ENCODE results near the gene KLK6.
"Not testable (repeated sequence)": the region's sequence is repeated elsewhere in the genome, so short reads cannot be mapped to it uniquely, and the experiment has no call there.

Gene KLK6

DNA sequence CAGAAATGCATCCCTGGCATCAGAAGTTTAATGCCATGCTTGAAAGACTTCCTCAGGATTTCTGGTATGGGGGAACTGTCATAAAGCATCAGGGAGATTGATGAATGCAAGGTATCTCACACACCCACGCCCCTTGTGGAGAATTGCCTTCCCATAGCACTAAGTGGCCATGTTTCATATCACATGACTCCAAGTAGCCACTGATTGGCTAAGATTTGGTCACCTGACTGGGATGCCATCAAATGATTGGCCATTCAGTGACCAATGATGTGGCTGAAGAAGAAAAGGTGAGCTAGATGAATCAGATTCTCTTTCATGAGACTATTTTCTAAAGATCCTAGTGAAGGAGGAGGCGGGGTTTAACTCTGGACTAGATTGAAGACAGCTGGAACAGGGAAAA, 24.7 kb upstream of the KLK6 start:
- no peak for DNase-seq (ENCODE audit: low read depth in 2 of 2, low spot score in 1 of 2)

DNA sequence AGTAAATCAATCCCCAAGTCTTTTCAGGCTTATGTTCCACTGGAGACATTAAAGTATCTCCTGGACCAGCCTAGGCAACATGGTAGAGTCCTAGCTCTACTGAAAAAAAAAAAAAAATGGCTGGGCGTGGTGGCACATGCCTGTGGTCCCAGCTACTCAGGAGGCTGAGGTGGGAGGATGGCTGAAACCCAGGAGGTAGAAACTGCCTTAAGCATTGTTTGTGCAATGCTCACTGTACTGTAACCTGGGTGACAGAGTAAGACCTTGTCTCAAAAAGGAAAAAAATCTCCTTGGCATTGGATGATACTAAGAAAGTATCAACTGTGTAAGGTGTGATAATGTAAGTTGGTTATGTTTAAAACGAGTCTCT, 23.3 kb upstream of the KLK6 start:
- no peak for DNase-seq (ENCODE audit: low read depth in 2 of 2, low spot score in 1 of 2)

DNA sequence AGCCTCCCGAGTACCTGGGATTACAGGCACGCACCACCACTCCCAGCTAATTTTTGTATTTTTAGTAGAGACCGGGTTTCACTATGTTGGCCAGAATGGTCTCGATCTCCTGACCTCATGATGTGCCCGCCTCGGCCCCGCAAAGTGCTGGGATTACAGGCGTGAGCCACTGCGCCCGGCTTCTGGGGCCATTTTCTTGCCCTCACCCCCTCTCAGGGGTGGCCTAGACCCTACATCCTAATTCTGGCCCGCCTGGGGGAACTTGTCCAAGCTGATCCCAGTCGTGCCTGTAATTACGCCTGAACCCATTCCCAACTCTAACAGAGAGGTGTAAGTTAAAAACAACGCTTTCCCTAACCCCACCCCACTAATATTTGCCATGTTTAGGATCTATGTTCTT, 15.0 kb upstream of the KLK6 start:
- not testable (repeated sequence) for DNase-seq (ENCODE audit: low read depth in 2 of 2, low spot score in 1 of 2)

DNA sequence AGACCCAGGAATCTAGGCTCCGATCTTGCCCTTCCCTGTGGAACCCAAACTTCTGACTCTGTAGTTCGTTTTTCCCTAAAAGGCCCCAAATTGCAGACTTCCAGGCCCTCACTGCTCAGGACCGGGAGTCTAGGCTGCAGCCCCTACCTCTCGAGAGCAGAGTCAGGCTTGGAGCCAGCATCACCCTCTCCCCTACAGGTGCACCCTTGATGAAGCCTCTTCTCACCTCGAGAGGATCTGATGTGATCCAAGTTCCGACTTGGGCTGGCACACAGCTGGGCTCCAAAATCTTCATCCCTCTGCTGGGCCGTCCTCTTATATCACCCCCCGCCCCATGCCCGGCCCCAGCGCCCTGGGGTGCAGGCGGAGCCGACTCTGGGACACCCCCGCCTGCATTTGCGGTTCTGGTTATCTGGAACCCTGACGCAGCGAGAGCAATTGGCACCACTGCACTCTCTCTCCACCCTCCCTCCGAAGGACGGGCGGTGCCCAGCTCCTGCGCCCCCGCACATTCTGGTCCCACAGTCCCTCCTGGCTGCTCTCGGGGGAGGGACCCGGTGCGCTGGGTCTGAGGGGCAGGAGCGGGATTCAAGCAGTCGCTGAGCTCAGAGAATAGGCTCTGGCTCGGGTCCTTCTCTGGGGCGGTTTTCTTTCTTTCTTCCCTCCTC, 14.4 kb upstream of the KLK6 start, which contains the start of gene KLK7:
Gene KLK7, minus strand, starts transcription at position 293 of the 668 bp plus-strand sequence. CDS start 1,518 bp downstream, outside the sequence.
- DNase-seq (ENCODE audit: low read depth in 2 of 2, low spot score in 1 of 2), result no peak

DNA sequence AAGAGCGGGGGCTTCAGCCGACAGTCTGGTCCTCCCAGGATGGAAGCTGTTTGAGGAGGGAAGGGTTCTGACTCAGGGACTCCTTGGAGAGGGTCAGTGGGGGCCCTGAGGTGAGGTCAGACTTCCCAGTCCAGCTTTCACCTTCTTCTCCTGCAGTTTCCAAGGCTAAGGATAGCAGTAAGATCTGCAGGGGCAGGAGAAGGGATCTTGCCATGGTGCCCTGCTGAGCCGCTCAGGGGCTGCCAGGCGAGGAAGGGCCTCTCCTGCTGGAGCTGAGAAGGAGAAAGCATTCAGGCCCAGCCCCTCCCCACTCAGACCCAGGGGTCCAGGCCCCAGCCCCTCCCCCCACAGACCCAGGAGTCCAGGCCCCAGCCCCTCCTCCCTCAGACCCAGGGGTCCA, 12.8 kb upstream of the KLK6 start:
- DNase-seq (ENCODE audit: low read depth in 2 of 2, low spot score in 1 of 2), result no peak

DNA sequence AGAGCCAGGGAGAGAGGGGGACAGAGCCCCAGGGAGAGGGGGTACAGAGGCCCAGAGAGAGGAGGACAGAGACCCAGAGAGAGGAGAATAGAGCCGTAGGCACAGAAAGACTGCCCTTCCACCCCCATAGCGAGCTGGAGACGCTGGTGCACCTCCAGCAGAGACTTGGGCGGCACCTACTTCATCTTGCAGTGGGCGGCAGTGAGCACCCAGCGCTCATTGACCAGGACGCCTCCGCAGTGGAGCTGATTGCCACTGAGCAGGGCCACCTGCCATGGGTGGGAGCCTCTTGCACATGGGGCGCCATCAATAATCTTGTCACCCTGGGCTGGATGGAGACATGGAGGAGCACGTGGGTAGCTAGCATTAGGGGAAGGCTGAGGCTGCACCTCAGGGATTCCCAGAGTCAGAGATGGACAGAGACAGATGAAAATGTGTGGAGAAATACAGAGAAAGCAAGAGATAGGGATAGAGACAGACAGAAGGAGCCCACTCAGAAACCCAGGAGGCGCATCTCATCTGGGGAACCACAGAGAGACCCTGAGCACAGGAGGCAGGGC, 12.3 kb upstream of the KLK6 start:
- no peak for DNase-seq (ENCODE audit: low read depth in 2 of 2, low spot score in 1 of 2)

DNA sequence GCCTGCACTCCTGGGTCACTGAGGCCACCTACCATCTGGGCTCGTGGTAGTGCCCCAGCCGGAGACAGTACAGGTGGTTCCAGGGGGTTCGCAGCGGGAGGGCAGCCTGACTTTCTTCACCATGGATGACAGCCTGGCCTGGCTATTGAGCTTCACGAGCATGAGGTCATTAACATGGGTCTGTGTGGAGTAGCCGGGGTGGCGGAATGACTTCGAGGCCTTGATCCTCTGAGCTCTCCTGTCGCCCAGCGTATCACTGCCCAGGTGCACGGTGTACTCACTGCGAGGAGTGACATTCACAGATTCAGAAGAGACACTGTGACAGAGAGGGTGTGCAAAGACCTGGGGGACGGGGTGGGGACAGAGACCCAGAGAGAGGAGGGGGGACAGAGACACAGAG, 10.8 kb upstream of the KLK6 start:
- DNase-seq (ENCODE audit: low read depth in 2 of 2, low spot score in 1 of 2), result no peak

DNA sequence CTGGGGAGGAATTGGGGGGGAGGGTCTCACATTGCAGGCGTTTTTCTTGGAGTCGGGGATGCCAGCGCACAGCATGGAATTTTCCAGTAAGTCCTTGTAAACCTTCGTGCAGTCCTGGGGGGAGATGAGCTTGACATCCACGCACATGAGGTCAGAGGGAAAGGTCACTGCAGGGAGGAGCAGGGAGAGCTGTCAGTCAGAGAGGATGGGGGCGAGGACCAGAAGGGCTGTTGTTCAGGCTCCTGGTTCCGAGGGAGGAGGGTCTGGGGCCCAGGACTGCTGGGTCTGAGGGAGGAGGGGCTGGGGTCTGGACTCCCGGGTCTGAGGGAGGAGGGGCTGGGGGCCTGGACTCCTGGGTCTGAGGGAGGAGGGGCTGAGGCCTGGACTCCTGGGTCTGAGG, 10.4 kb upstream of the KLK6 start:
- DNase-seq (ENCODE audit: low read depth in 2 of 2, low spot score in 1 of 2), result no peak

DNA sequence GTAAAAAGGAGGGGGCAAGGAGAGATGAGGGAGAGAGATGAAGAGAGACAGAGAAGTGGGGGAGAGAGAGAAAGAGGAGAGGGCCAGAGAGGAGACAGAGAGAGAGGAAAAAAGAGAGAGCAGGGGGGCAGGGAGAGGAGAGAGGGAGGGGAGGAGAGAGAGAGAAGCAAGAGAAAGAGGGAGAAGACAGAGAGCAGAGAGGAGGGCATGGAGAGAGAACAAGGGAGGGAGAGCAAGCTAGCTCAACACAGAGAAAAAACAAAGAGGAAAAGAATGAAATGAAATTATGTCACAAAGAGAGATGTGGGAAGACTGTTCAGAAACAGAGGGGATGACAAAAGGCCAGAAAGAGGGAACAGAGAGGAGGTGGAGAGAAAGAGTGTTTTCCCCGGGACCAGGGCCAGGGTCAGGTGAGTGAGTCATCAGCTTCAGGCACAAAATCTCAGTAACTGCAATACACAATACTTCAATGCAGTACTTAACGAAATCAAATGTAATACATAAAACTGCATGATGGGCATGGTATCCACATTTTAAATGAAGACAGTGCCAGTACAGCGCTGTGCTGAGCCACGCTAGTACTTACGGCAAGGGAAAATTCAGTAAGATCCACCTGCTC, 9.5 kb upstream of the KLK6 start:
- DNase-seq (ENCODE audit: low read depth in 2 of 2, low spot score in 1 of 2), result no peak

DNA sequence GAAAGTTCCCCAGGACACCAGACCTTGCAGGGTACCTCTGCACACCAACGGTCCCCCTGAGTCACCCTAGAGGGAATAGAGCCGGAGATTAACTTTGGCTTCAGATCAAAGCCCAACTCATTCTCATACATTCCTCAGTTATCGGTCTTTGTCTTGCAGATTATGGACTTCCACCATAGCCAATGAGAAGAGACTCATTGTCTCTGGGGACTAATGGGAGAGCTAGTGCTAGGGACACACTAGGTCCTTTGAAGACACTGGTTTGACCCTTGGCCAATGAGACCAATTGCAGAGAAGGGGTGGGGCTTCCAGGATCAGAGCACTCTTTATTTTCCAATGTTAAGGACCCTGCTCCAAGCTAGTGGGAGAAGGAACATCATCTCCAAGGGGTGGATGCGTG, 8.2 kb upstream of the KLK6 start:
- DNase-seq (ENCODE audit: low read depth in 2 of 2, low spot score in 1 of 2), result no peak

DNA sequence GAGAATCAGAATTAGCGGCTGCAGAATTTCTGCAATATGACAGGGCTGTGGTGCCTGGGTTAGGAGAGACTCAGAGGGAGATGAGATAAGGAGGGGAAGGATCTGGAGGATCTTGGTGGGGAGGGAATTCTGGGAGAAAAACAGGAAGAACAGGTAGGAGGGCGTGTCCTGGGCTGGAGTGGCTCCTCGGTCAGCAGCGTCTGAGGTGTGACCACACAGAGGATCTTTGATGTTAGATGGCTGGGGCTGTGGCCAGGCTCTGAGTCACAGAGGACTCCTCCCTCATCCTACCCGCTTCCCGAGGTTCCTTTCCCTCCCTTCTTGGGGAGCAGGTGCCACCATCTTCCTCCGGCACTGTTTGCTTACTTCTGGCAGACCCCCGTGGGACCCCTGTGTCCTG, 6.4 kb upstream of the KLK6 start:
- DNase-seq (ENCODE audit: low read depth in 2 of 2, low spot score in 1 of 2), result no peak

DNA sequence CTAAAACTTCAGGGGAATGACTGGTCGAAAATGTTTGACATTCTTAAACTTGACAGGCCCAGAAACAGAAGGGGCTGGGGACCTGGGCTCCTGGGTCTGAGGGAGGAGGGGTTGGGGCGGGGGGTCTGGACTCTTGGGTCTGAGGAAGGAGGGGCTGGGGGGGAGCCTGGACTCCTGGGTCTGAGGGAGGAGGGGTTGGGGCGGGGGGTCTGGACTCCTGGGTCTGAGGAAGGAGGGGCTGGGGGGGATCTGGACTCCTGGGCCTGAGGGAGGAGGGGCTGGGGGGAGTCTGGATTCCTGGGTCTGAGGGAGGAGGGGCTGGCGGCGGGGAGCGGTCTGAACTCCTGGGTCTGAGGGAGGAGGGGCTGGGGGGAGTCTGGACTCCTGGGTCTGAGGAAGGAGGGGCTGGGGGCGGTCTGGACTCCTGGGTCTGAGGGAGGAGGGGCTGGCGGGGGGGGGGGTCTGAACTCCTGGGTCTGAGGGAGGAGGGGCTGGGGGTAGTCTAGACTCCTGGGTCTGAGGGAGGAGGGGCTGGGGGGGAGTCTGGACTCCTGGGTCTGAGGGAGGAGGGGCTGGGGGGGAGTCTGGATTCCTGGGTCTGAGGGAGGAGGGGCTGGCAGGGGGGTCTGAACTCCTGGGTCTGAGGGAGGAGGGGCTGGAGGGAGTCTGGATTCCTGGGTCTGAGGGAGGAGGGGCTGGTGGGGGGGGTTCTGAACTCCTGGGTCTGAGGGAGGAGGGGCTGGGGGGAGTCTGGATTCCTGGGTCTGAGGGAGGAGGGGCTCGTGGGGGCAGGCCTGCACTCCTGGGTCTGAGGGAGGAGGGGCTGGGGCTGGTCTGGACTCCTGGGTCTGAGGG, 5.5 kb upstream of the KLK6 start:
- no peak for DNase-seq (ENCODE audit: low read depth in 2 of 2, low spot score in 1 of 2)

DNA sequence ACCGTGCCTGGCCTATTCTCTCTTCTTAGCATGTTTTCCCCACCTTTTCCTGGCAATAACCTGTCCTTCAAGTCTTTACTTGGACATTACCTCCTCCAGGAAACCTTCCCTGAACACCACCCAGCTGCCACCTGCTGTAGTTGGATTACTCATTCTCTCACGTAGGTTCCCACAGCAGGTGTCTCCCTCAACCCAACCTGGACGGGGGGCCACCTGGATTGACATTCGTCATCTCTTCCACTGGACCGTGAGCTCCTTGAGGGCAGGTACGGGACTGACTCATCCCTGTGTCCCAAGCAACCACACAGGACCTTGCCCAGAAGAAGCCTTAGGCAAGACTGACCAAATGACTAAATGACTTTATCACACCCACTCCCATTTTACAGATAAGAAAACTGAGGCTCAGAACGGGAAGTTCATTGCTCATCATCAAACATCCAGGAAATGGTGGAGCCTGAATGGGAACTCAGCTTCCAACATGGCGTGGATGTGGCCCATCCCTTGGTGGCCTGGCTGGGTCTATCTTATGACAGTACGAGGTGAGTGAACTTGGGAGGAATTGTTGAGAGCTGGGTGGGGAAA, 3.5 kb upstream of the KLK6 start:
- no peak for DNase-seq (ENCODE audit: low read depth in 2 of 2, low spot score in 1 of 2)

DNA sequence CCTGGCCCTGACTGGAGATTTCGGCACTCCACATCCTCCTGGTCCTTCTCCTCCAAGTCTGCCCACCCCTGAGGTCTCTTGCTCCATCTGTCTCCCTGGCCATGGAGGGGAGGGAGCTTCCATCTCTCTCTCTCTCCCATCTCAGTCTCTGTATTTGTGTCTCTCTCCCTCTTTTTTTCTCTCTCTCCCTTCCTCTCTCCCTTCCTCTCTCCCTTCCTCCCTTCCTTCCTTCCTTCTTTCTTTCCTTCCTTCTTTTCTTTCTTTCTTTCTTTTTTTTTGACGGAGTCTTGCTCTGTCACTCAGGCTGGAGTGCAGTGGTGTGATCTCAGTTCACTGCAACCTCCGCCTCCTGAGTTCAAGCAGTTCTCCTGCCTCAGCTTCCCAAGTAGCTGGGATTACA, 419 bp upstream of the KLK6 start:
- DNase-seq (ENCODE audit: low read depth in 2 of 2, low spot score in 1 of 2), result not testable (repeated sequence)

DNA sequence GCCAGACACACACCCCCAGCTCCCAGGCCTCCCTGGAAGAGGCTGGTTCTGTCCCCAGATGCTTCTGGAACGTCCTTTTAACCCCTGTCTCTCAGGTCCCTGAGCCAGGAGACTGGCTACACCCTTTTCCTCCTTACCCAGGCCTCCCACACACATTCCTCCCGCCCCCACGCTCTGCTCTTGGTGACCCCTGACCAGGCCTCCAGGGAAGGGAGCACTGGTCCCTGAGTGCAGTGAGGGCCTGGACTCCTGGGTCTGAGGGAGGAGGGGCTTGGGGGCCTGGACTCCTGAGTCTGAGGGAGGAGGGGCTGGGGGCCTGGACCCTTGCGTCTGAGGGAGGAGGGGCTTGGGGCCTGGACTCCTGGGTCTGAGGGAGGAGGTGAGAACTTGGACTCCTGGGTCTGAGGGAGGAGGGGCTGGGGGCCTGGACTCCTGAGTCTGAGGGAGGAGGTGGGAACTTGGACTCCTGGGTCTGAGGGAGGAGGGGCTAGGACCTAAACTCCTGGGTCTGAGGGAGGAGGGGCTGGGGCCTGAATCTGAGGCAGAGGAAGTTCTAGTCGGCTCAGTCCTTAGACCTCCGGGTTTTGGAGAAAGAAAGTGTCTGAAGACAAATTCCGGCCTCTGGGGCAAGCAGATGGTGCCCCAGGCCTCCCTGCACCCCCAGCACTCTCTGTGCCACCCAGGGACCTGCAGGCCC, 527 bp downstream of the KLK6 start:
- DNase-seq (ENCODE audit: low read depth in 2 of 2, low spot score in 1 of 2), result no peak

DNA sequence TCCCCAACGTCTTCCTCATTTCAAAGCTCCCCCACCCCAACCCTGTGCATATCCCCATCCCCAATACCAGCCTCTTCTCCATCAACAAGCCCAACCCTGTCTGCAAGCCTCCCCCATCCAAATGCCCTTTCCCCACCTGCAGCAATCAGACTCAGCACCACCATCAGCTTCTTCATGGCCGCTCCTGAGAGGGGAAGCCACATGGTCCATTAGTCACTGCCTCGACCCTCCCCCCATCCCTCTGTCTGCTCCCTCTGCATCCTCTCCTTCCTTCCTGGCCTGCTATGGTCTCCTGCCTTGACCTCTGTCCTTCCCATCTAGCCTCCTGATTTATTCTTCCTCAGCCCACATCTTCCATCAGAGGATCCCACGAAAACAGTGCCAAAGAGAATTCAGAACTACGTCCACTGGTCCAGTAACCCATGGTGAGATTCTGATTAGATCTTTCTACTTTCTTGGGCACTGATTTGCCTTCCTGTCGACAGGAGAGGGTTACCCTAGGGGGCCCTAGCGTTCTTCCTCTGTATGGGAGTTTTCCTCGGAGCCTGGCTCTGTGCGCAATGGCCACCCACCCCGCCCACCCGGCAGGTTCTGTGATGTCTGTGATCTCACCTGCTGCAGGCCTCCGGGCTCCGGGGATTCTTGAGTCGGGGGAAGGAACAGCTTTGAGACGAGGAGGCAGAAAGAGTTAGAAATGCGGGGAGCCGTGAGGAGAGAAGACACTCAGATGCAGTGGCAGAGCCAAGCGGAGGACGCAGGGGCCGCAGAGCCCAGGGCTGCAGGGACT, 1.3 kb downstream of the KLK6 start:
- DNase-seq (ENCODE audit: low read depth in 2 of 2, low spot score in 1 of 2), result no peak

DNA sequence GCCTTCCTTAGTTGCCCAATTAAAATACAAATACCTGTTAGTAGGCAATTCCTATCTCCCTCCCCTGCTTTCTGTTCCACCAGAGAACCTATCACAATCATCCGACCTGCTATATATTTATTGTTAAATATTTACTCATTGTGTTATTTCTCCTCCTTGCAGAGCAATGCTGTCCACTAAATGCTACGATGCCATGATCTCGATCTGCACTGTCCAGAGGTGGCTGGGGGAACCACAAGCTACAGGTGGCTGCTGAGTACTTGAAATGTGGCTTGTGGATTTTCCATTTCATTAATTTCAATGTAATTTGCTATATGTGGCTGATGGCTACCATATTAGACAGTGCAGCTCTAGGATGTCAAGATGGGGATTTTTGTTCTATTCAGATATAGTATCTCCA, 5.1 kb downstream of the KLK6 start:
- DNase-seq (ENCODE audit: low read depth in 2 of 2, low spot score in 1 of 2), result no peak

DNA sequence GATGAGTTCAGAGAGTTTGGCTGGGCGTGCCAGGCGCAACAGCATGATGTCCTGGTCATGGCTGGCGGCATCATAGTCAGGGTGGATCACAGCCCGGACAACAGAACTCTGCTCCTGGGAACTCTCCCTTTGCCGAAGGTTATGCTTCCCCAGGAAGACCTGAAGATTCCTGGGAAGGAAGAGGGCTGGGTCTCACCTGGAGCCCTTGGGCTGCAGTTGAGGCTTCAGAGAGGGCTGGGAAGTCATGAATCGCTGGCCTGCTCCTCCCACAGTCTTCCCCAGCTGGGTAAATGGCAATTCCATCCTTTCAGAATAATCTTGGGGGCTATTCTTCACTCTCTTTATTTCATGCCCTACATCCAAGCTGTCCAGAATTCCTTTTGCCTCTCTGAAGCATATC, 6.0 kb downstream of the KLK6 start:
- DNase-seq (ENCODE audit: low read depth in 2 of 2, low spot score in 1 of 2), result no peak

DNA sequence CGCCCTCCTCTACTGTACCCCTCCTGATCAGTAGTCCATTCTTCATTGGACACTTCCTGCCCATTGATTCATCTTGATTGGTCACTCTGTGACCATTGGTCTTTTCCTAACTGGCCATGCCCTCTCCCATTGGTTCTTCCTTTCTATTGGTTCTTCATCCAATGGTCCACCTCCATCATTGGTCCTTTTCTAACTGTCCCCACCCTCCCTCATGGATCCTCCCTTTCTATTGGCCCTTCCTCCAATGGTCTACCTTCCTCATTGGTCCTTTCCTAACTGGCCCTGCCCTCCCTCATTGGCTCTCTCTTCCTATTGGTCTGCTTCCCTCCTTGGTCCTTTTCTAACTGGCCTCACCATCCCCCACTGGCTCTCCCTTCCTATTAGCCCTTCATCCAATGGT, 7.1 kb downstream of the KLK6 start:
- no peak for DNase-seq (ENCODE audit: low read depth in 2 of 2, low spot score in 1 of 2)
